ENCODE data around the gene ENPP3.
"Not testable (repeated sequence)": the region's sequence is repeated elsewhere in the genome, so short reads cannot be mapped to it uniquely, and the experiment has no call there.

ENPP3 gene

GRCh38 chr6:131688286-131688685, 51.2 kb downstream of the ENPP3 start:
- no peak overlapping the region for H3K4me3 ChIP-seq (replicated peaks in 1 of 2; ENCODE audit: low read depth in 2 of 2, low read length in 2 of 2)
- TF ChIP-seq CTCF (IDR thresholded peaks at IDR 0.05; ENCODE audit: low read depth, low read length), result no peak
- no peak for DNase-seq (ENCODE audit: low read depth in 2 of 2)

- no peak overlapping the region for H3K4me3 ChIP-seq (replicated peaks in 1 of 2; ENCODE audit: low read depth in 2 of 2, low read length in 2 of 2)
- DNase-seq (ENCODE audit: low read depth in 2 of 2), result no peak
- TF ChIP-seq CTCF (IDR thresholded peaks at IDR 0.05; ENCODE audit: low read depth, low read length), result no peak
Measured at GRCh38 chr6:131692031-131692430, 54.9 kb downstream of the ENPP3 start.

- no peak for DNase-seq (ENCODE audit: low read depth in 2 of 2)
- no peak for TF ChIP-seq CTCF (IDR thresholded peaks at IDR 0.05; ENCODE audit: low read depth, low read length)
Measured at GRCh38 chr6:131692589-131692988, 55.5 kb downstream of the ENPP3 start.

GRCh38 chr6:131693384-131693783, 56.3 kb downstream of the ENPP3 start:
- no peak overlapping the region for H3K4me3 ChIP-seq (replicated peaks in 1 of 2; ENCODE audit: low read depth in 2 of 2, low read length in 2 of 2)
- DNase-seq (ENCODE audit: low read depth in 2 of 2), result no peak
- no peak for TF ChIP-seq CTCF (IDR thresholded peaks at IDR 0.05; ENCODE audit: low read depth, low read length)

More at GRCh38 chr6:131692589-131692988, 55.5 kb downstream of the ENPP3 start:
- H3K4me3 ChIP-seq (replicated peaks in 1 of 2; ENCODE audit: low read depth in 2 of 2, low read length in 2 of 2), result no peak overlapping the region

- no peak overlapping the region for H3K4me3 ChIP-seq (replicated peaks in 1 of 2; ENCODE audit: low read depth in 2 of 2, low read length in 2 of 2)
- peak; percentile 74 to 80 for DNase-seq (ENCODE audit: low read depth in 2 of 2)
- TF ChIP-seq CTCF (IDR thresholded peaks at IDR 0.05; ENCODE audit: low read depth, low read length), result peak; percentile 91
Measured at GRCh38 chr6:131694832-131695426, 57.8 kb downstream of the ENPP3 start.

GRCh38 chr6:131696956-131697355, 59.9 kb downstream of the ENPP3 start:
- TF ChIP-seq CTCF (IDR thresholded peaks at IDR 0.05; ENCODE audit: low read depth, low read length), result no peak
- H3K4me3 ChIP-seq (replicated peaks in 1 of 2; ENCODE audit: low read depth in 2 of 2, low read length in 2 of 2), result no peak overlapping the region
- no peak for DNase-seq (ENCODE audit: low read depth in 2 of 2)

- DNase-seq (ENCODE audit: low read depth in 2 of 2); H3K4me3 ChIP-seq (replicated peaks in 1 of 2; ENCODE audit: low read depth in 2 of 2, low read length in 2 of 2): not testable (repeated sequence)
Measured at GRCh38 chr6:131700851-131701250, 63.7 kb downstream of the ENPP3 start.

- not testable (repeated sequence) for H3K4me3 ChIP-seq (replicated peaks in 1 of 2; ENCODE audit: low read depth in 2 of 2, low read length in 2 of 2); DNase-seq (ENCODE audit: low read depth in 2 of 2)
Measured at GRCh38 chr6:131703905-131704304, 66.8 kb downstream of the ENPP3 start.

- not testable (repeated sequence) for DNase-seq (ENCODE audit: low read depth in 2 of 2); H3K4me3 ChIP-seq (replicated peaks in 1 of 2; ENCODE audit: low read depth in 2 of 2, low read length in 2 of 2)
Measured at GRCh38 chr6:131710917-131711316, 73.8 kb downstream of the ENPP3 start, which contains the start of gene CTAGE9. Gene CTAGE9, minus strand, starts transcription at chr6:131711017. Its CDS starts 0 bp downstream, at chr6:131711017.

- not testable (repeated sequence) for DNase-seq (ENCODE audit: low read depth in 2 of 2); H3K4me3 ChIP-seq (replicated peaks in 1 of 2; ENCODE audit: low read depth in 2 of 2, low read length in 2 of 2)
Measured at GRCh38 chr6:131715567-131715966, 78.5 kb downstream of the ENPP3 start.

All from cardiac fibroblast (primary cell).